Measurements from ENCODE around the gene MISP3.
"Not testable (repeated sequence)": the region's sequence is repeated elsewhere in the genome, so short reads cannot be mapped to it uniquely, and the experiment has no call there.

MISP3 gene

DNA sequence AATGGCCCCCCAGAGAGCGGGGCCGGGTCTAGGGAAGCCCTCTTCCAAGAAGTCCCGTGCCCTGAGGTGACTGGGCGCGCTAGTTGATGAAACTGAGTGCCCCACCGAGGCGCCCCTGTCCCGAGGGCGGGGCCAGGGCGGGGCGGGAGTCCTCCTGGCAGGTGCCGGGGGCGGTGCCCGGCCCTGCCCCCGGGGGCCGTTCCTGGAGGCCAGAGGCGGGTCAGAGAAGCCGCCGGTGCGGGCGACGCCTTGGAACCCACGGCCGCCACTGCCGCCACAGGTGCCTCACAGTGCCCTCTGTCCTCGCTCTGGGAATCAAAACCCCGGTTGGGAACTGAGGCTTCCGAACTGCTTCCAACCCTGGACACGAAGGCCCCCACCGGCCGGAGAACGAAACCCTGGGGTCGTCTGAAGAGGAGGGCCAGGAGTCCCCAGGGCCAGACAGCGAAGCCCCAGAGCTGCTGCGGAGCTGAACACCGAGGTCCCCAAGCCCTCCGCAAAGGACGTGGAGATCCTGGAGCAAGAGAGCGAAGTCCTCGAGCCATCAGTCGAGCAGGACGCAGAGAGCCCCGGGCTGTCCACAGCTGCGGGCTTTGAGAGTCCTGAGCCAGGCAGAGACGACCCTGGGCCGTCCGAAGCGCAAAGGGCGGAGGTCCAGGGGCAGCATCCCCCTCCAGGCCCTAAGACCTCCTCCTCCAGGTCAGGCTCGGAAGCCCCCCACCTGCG is at the start of gene MISP3:
TSS of gene MISP3 (plus strand) at position 252 of the 726 bp plus-strand sequence. CDS start 524 bp downstream, outside the sequence.
- ChIA-PET POLR2A (interaction anchor here (0.6 to 3.2 kb wide), 9 partner anchors 9 to 121 kb away, joined by 3 to 15 read pairs (median 3); partner anchors contain the start of genes ASF1B, C19orf67, DCAF15 and IL27RA), CTCF (interaction anchor here (0.6 to 2.6 kb wide), 7 partner anchors 10 to 120 kb away, joined by 3 to 13 read pairs (median 3); partner anchors contain the start of genes ASF1B and IL27RA)
- DNase-seq (ENCODE audit: extremely low spot score): no peak
- no peak for TF ChIP-seq LEF1 (IDR thresholded peaks at IDR 0.05; ENCODE audit: borderline replicate concordance)
- TF ChIP-seq SUZ12 (IDR thresholded peaks at IDR 0.05): no peak
- TF ChIP-seq FOXA1 (IDR thresholded peaks at IDR 0.05): no peak
- TF ChIP-seq ELF4 (IDR thresholded peaks at IDR 0.05): no peak
- TF ChIP-seq TARDBP (IDR thresholded peaks at IDR 0.05): no peak
- no peak for TF ChIP-seq FOXM1 (IDR thresholded peaks at IDR 0.05; ENCODE audit: borderline replicate concordance)
- no peak for TF ChIP-seq SP1 (IDR thresholded peaks at IDR 0.05)
- no peak for TF ChIP-seq NFRKB (IDR thresholded peaks at IDR 0.05)
- no peak for TF ChIP-seq ZNF384 (IDR thresholded peaks at IDR 0.05)
- no peak for TF ChIP-seq HDGF (IDR thresholded peaks at IDR 0.05; ENCODE audit: borderline replicate concordance)
- no peak for TF ChIP-seq CTBP1 (IDR thresholded peaks at IDR 0.05; ENCODE audit: borderline replicate concordance)
- no peak; the same call in 1 of the 2 replicates for TF ChIP-seq L3MBTL2 (conservative IDR thresholded peaks at IDR 0.05)
- no peak for TF ChIP-seq ARNT (IDR thresholded peaks at IDR 0.05)
- TF ChIP-seq, protein P1, sequence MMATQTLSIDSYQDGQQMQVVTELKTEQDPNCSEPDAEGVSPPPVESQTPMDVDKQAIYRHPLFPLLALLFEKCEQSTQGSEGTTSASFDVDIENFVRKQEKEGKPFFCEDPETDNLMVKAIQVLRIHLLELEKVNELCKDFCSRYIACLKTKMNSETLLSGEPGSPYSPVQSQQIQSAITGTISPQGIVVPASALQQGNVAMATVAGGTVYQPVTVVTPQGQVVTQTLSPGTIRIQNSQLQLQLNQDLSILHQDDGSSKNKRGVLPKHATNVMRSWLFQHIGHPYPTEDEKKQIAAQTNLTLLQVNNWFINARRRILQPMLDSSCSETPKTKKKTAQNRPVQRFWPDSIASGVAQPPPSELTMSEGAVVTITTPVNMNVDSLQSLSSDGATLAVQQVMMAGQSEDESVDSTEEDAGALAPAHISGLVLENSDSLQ (IDR thresholded peaks at IDR 0.05): no peak
- TF ChIP-seq FOXK2 (IDR thresholded peaks at IDR 0.05): no peak
- TF ChIP-seq BHLHE40 (IDR thresholded peaks at IDR 0.05; ENCODE audit: borderline replicate concordance): no peak

DNA sequence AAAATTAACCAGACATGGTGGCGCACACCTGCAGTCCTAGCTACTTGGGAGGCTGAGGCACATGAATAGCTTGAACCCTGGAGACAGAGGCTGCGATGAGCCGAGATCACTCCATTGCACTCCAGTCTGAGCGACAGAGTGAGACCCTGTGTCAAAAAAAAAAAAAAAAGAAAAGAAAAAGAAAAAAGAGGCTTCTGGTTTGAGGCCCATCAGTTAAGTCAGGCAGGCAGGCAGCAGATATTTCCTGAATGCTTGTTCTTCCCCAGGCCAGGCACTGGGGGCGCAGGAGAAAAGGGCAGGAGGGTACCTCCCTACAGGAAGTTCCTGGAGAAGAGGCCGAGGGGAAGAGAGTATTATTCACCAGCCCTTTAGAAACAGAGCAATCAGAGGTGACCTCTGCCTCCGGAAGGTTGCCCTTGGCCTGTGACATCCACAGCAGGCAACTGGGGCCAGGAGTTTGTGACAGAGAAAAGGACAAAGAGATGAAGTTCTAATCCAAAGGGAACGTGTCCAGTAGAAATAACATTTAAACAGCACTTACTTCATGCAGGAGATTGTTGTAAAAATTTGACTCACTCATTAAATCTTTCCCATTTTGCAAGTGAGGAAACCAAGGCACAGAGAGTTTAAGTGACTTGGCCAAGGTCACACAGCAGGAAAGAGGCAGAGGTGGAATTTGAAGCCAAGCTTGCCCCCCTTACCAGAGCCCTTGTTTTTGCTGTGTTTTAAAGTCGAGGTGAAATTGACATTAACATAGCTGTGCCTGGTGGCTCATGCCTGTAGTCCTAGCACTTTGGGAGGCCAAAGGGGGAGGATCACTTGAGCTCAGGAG is 49.0 kb upstream of the MISP3 start:
- DNase-seq (ENCODE audit: extremely low spot score): peak; percentile 62
- ChIA-PET POLR2A (no interaction called here), CTCF (interaction anchor here (1.4 to 1.9 kb wide), 2 partner anchors 8 to 17 kb away, joined by 5 to 10 read pairs; partner anchors contain the start of gene IL27RA)
- no peak for TF ChIP-seq NFRKB (IDR thresholded peaks at IDR 0.05)
- no peak for TF ChIP-seq SUZ12 (IDR thresholded peaks at IDR 0.05)
- no peak for TF ChIP-seq SP1 (IDR thresholded peaks at IDR 0.05)
- no peak for TF ChIP-seq ELF4 (IDR thresholded peaks at IDR 0.05)
- TF ChIP-seq L3MBTL2 (conservative IDR thresholded peaks at IDR 0.05): no peak
- no peak for TF ChIP-seq HDGF (IDR thresholded peaks at IDR 0.05; ENCODE audit: borderline replicate concordance)
- no peak for TF ChIP-seq FOXK2 (IDR thresholded peaks at IDR 0.05)
- TF ChIP-seq FOXA1 (IDR thresholded peaks at IDR 0.05): no peak

DNA sequence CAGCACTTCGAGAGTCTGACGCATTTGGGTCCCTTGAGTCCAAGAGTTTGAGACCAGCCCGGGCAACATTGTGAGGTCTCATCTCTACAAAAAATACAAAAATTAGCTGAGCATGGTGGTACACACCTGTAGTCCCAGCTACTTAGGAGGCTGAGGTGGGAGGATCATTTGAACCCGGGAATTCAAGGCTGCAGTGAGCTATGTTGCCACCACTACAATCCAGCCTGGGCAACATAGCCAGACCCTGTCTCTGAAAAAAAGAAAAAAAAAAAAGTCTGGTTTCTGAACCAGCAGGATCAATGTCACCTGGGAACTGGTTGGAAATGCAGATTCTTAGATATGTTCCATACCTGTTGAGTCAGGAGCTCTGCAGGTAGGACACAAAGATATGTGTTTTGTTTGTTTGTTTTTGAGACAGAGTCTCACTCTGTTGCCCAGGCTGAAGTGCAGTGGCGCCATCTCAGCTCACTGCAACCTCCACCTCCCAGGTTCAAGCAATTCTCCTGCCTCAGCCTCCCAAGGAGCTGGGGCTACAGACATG is 45.9 kb upstream of the MISP3 start:
- DNase-seq (ENCODE audit: extremely low spot score); POLR2A ChIA-PET; CTCF ChIA-PET: not testable (repeated sequence)

- ChIA-PET CTCF (interaction anchor here (0.6 to 1.7 kb wide), 4 partner anchors 14 to 861 kb away, joined by 3 to 5 read pairs (median 4); no protein-coding TSS in a partner anchor), POLR2A (interaction anchor here (1.2 kb wide), 1 partner anchor 21 kb away, joined by 4 read pairs; the partner anchor contains the start of gene RFX1)
- no peak for DNase-seq (ENCODE audit: extremely low spot score)
- no peak for TF ChIP-seq FOXM1 (IDR thresholded peaks at IDR 0.05; ENCODE audit: borderline replicate concordance)
- no peak for TF ChIP-seq NFRKB (IDR thresholded peaks at IDR 0.05)
- TF ChIP-seq ZNF384 (IDR thresholded peaks at IDR 0.05): no peak
- TF ChIP-seq ELF4 (IDR thresholded peaks at IDR 0.05): no peak
- TF ChIP-seq FOXA1 (IDR thresholded peaks at IDR 0.05): no peak
- TF ChIP-seq LEF1 (IDR thresholded peaks at IDR 0.05; ENCODE audit: borderline replicate concordance): no peak
- no peak for TF ChIP-seq ARNT (IDR thresholded peaks at IDR 0.05)
- no peak for TF ChIP-seq HDGF (IDR thresholded peaks at IDR 0.05; ENCODE audit: borderline replicate concordance)
- TF ChIP-seq SP1 (IDR thresholded peaks at IDR 0.05): no peak
- no peak for TF ChIP-seq SUZ12 (IDR thresholded peaks at IDR 0.05)
- TF ChIP-seq FOXK2 (IDR thresholded peaks at IDR 0.05): no peak
Measured at GRCh38 chr19:14027856-14028450, 44.6 kb upstream of the MISP3 start, which contains the start of gene RLN3. TSS of gene RLN3 (plus strand) at chr19:14028148. CDS start at chr19:14028205, 57 bp downstream.

GRCh38 chr19:14028901-14029300 is 43.7 kb upstream of the MISP3 start:
- POLR2A ChIA-PET: interaction anchor here (1.2 kb wide), 1 partner anchor 22 kb away, joined by 4 read pairs; the partner anchor contains the start of gene RFX1
- CTCF ChIA-PET: interaction anchor here (0.7 to 1.7 kb wide), 2 partner anchors 14 to 868 kb away, joined by 3 to 5 read pairs; no protein-coding TSS in a partner anchor
- DNase-seq (ENCODE audit: extremely low spot score): no peak
- TF ChIP-seq NFRKB (IDR thresholded peaks at IDR 0.05) (no peak), BHLHE40 (IDR thresholded peaks at IDR 0.05; ENCODE audit: borderline replicate concordance) (no peak), FOXA1 (IDR thresholded peaks at IDR 0.05) (no peak), FOXK2 (IDR thresholded peaks at IDR 0.05) (no peak), CTBP1 (IDR thresholded peaks at IDR 0.05; ENCODE audit: borderline replicate concordance) (no peak), LEF1 (IDR thresholded peaks at IDR 0.05; ENCODE audit: borderline replicate concordance) (no peak), TARDBP (IDR thresholded peaks at IDR 0.05) (no peak), HDGF (IDR thresholded peaks at IDR 0.05; ENCODE audit: borderline replicate concordance) (no peak), L3MBTL2 (conservative IDR thresholded peaks at IDR 0.05) (no peak)
